Activated naive CD8-positive, alpha-beta T cell treated with anti-CD3 and anti-CD28 coated beads, Interleukin-2, amount 50 U/mL, for 24 hours (primary cell): ENCODE measurements around the gene AQP5.

Experiments
- ATAC-seq: fragments of 150-1000 bp; cut with Tn5 transposase; one replicate; pipeline ENCODE4 v1.10.0; 2021
- DNase-seq: peaks from one replicate; pipeline ENCODE4 v3.0.0; 2021
- H3K27ac Mint-ChIP-seq: one replicate; pipeline ENCODE4 v1.8.0; 2021; ENCODE audit warnings: mild to moderate bottlenecking, mixed read lengths
- H3K27me3 Mint-ChIP-seq: one replicate; pipeline ENCODE4 v1.8.0; 2021; ENCODE audit warnings: mixed read lengths
- H3K36me3 Mint-ChIP-seq: one replicate; pipeline ENCODE4 v1.8.0; 2021; ENCODE audit warnings: low read depth, mixed read lengths
- H3K4me1 Mint-ChIP-seq: one replicate; pipeline ENCODE4 v1.8.0; 2021; ENCODE audit warnings: mixed read lengths
- H3K4me3 Mint-ChIP-seq: one replicate; pipeline ENCODE4 v1.8.0; 2021; ENCODE audit warnings: mild to moderate bottlenecking, moderate library complexity, mixed read lengths
- H3K9me3 Mint-ChIP-seq: one replicate; pipeline ENCODE4 v1.8.0; 2021; ENCODE audit warnings: mixed read lengths

Gene AQP5

DNA sequence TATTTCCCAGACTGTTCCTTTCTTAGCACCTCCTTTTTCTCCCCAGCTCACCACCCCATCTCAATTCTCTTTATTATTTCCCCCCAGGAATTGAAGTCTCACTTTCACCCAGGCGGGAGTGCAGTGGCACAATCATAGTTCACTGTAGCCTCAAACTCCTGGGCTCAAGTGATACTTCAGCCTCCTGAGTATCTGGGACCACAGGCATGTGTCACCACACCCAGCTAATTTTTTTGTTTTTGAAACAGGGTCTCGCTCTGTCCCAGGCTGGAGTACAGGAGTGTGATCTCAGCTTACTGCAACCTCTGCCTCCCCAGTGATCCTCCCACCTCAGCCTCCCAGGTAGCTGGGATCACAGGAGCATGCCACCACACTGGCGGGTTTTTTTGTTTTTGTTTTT, 52.7 kb downstream of the AQP5 start:
- Mint-ChIP-seq H3K27me3 (no peaks in the 10 kb centered on the region), H3K27ac (no peak overlapping the region), H3K4me1 (peaks cover 10% of the 10 kb centered on the region), H3K9me3 (no peaks in the 10 kb centered on the region), H3K36me3 (peaks cover 29% of the 10 kb centered on the region), H3K4me3 (no peak overlapping the region)
- no peak for DNase-seq
- no peak for ATAC-seq
